NCI-H1436 (cell line): ENCODE measurements around the gene DELE1.

Experiments used
- DNase-seq: peaks from one replicate; lab custom pipeline; 2025; lab: John Stamatoyannopoulos, UW

DELE1 gene

DNA sequence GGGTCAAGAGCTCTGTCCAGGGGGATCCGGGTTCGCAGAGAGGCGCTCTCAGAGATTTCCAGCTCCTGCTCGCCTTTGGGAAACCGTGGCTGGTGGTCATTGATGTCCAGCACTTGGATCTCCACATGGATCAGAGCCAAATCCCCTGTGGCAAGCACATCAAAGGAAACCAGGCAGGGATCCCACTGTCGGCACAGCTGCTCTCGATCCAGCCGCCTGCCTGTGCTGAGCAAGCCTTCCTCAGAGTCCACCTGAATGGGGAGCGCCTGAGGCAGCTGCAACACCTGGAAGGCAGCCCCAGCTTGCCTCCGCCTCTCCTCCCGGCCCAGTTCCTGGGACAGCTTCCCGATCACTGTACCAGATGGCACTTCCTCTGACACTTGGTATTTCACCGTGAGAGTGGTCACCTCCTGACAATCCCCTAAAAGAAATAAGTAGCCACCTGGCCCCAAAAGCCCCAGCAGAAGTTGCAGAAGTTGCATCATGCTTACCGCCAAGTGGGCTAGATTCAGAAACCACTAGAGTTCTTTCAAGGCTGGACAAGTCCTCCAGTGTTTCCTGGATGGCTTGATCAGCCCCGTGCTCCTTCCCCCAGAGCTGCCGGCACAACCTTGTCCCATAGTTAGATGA lies 33.8 kb downstream of the DELE1 start:
- no peak for DNase-seq

DNA sequence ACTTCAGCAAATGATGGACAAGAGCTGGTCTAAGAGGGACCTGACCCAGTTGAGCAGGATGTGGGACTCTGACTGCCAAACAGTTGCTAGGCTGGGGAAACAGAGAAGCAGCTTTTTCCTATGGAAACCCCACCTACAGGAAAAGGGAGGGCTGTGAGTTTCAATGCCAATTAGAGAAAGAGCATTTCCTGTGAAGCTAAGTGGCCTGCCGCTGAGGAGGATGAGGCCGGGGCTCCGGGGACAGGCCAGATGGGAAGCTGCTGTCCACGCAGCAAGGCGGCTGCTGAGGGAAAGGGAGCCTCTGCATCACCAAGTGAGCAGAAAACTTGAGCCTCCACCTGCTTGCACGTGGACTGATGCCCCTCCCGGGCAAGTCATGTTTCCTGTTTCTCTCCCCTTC lies 34.4 kb downstream of the DELE1 start, which contains the start of gene PCDH12:
TSS of gene PCDH12 (minus strand) at position 90 of the 400 bp plus-strand sequence. CDS start 351 bp downstream, outside the sequence.
- DNase-seq: no peak

DNA sequence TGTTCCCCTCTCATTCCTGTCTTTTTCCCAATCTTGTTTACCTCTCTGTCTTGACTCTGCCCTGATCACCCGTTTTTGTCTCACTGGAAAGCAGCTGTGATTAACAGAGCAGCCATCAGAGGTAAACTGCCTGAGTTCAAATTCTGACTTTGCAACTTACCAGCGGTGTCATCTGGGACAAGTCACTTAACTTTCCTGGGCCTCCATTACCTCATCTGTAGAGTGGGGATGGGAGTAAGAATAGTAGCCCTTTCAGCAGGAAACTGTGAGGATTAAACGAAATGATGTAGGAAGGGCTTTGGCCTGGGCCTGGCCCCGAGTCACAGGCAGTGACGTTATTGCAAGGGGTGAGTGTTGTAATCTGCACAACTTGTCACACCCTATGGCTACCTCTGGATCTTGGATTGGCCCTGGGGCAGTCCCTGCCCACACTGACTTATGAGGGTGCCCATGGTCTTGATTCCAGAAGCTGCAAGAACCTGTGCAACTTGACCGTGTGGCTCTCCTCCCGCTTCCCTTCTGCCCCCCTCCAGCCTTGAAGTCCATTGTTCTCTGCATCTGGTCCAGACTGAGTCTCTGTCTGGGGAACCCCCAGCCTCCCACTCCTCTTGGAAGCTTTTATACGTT lies 35.0 kb downstream of the DELE1 start:
- no peak for DNase-seq

DNA sequence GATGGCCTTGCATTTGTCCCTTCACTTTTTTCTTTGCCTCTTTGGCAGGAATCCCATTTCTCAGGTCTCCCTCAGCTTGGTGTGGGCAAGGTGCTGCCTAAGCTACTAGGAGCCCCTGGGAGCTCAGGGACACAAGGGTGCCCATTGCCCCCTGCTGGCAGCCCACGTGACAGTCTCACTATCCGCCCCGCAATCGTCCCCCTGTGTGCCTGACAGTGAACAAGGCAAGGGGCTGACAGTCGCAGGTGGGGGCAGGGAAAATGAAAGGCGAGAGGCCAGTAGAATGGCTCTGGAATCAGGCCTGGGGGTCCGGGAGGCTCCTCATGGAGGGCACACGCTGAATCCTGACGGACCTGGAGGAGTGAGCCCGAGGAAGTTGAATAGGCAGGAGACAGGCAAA lies 36.3 kb downstream of the DELE1 start:
- no peak for DNase-seq

DNA sequence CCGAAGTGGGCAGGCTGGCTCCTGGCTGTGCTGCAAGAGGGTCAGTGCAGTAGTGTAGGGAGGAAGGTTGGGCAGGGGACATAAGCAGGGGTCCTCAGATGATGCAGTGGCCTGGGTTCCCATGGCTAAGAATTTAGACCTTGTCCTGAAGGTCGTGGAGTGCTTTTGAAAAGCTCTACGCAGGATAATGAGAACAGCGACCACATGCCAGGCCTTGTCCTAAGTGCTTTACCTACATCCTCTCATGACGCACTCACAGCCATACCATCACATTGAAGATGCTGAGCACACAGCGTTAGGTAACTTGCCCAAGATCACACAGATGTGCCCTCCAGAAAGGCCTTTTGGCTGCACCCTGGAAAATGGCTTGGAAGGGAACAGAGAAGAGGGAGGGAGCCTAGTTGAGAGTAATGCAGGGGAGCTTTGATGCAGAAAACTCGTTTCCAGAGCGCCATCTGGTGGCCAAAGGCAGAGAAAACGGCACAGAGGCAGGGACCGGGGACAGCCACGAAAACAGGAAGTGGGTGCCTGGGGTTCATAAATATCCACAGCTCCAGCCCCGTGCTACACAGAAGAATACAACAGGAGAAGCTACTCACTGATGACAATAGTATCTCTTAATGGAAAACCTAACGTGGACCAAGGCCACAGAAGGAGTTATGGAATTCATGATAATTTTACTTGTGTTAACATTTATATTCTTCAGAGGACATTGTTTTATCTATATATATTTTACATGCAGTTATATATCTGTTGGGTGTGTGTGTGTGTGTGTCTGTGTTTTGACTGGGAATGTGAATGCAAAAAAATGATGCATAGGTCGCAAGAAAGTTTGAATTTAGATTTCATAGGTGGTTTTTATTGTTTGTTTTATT lies 37.0 kb downstream of the DELE1 start:
- DNase-seq: peak; percentile 84

DNA sequence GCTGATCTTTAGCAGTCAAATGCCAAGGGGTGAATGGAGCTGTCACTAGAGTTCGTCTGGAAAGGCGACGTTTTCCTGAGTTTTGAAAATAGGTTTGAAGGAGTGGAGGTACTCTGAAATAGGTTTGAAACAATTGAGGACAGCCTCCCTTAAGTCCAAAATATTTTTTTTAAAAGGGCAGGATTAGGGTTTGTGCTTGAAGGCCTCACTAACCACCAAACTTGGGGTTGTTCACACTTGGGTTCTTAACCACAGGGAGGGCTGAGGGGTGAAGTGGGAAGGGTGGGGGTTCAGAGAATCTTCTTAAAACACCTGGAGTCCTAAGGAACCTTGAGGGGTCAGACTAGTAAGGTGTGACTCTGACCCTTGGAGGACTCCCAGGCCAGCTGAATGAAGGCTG lies 37.8 kb downstream of the DELE1 start:
- DNase-seq: no peak

DNA sequence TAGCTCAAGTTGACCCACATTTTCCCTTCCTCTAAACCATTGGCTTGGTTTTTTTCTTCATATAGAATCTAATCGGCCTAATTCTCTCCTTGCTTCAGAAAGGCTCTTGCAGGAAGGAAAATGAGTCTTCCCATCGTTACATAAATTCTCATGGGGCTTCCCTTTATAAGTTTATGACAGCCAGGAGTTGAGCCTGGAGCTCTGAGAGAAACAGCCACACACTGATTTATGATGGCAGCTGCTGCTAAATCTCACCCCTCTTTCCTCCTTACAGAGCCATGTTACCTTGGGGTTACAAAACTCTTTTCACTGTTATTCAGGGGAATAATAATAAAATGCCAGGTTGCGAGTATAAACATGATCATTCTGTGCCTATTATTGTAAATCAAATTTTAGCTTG lies 40.0 kb downstream of the DELE1 start:
- DNase-seq: no peak

DNA sequence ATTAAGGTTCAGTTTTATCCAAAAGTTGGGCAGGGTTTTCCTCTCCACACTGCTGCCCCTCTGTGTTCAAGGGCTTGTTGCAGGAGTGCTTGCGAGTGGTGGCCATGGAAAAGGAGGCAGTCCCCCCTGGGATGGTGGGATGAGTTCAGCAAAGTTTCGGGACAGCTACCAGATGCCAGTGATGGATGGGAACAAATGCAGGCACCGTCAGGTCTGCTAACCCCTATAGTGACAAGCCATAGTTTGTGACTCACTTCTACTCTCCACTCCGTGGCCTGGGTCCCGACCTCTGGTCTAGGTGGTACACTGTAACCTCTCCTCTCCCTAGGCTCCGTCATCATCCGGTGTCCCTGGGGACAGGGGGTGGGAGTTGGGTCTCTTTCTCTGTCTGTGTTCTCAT lies 41.4 kb downstream of the DELE1 start:
- no peak for DNase-seq

DNA sequence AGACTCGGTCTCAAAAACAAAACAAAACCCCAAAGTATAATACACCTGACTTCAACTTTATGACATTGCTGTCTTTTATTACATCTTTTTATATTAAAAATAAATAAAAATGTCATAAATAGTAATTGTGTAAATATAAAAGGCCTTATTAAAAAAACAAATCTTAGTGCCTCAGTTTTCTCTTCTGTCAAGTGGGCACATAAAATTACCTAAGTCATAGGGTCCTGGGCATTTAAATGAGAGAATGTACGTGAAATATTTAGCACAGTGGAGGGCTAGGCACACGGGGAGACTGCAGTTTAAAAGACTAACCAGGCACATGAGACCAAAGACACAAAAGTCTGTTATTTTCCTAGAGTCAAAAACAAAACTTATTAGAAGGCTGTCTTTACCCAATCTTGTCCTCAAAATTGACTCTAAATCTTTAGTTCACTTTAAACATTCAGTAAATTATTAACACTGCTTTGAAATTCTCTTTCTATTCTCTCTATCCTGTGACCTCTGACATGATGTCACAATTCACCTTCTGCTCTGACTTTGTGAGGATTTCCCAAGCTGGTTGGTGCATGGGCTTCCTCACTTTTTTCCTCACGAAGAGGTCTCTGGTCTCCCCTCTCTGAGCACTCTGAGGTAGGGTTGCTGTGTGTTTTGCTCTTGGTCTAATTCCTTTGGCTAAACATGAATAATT lies 42.7 kb downstream of the DELE1 start:
- DNase-seq: no peak

DNA sequence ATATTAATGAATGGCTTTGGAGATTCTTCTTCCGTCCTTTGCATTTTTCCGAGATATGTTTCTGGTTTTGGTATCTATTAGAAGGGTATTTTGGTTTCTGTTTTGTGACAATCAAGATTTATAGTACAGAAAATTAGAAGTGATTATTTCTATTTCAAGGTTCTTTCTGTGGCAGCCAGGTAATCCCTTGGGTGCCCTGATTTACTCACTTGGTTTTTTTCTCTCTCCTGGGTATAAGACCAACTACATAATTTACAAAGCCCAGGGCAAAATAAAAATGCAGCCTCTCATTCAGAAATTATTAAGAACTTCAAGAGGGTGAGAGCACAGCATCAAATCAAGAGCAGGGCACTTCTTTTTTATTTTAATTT lies 43.3 kb downstream of the DELE1 start:
- DNase-seq: peak; percentile 68

DNA sequence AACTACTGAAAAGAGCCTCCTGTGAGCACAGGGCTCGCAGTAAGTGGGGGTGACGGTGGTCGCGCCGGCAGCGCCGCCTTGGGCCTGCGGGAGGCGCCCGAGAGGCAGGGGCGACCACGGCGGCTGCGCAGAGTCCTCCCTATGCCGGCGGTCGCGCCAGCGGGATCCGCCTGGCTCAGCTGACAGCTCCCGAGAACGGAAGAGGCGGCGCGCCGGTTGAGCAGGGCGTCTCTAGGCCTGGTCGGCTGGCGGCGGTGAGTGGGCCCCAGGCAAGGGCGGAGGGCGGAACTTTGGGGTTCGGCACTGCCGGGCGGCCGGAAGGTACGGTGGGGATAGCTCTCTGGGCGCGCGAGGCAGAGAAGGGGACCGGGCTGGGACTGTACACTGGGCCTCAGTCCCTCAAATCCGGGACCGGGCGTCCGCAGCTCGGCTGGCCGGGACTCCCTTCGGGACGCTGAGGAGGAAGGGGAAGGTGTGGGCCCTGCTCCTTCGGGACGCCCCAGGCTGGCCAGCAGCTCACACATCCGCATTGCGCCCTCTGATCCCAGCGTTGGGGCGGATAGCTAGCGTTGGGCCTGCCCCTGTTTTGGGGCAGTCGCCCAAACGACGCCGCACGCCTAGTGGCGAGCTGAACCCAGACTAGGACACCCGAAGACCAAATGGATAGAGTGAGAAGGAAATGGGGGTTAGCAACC lies 45.4 kb downstream of the DELE1 start, which contains the start of gene RNF14:
TSS of gene RNF14 (plus strand) at position 192 of the 695 bp plus-strand sequence. CDS start 4,484 bp downstream, outside the sequence.
- peak; percentile 83 for DNase-seq

DNA sequence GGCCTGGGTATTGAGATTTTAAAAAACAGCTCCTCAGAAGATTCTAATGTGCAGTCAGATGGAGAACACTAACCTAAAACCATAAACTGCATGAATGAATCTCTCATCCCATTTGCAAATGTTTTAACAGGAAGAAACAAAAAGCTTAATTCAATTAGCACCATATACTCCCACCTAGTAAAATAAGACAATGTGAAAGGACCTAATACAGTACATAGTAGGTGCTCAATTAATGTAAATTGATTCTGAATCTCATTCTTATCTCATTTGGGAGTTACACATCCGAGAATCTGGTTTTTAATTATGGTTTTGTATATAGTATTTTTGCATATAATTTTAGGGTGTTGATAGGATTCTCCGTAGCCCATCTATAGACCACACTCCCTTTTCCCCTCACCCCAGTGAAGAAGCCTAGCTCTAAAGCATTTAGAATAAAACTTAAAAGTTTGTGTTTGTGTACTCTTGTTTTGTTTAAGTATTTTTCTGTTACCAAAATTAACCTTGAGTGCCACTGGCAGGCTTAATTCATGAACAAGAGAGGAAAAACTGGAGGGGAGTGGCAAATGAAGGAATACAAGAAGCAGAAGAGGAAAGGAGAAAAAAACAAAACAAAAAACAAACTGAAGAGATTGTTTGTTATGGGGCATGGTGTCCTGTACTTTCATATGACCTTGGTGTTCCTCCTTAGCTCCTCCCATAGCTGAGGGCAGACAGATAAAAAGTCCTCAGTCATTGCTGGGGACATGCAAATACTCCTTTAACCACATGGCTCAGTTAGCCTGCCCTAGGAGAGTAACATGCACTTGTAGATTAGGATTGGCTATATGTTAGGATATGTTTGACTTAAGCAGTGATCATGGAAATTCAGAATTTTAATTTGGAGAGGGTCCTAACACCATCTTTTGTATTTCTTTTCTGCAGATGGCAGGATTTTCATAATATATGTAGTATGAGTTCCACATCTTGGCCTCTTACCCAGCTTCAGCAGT lies 46.4 kb downstream of the DELE1 start:
- DNase-seq: no peak

DNA sequence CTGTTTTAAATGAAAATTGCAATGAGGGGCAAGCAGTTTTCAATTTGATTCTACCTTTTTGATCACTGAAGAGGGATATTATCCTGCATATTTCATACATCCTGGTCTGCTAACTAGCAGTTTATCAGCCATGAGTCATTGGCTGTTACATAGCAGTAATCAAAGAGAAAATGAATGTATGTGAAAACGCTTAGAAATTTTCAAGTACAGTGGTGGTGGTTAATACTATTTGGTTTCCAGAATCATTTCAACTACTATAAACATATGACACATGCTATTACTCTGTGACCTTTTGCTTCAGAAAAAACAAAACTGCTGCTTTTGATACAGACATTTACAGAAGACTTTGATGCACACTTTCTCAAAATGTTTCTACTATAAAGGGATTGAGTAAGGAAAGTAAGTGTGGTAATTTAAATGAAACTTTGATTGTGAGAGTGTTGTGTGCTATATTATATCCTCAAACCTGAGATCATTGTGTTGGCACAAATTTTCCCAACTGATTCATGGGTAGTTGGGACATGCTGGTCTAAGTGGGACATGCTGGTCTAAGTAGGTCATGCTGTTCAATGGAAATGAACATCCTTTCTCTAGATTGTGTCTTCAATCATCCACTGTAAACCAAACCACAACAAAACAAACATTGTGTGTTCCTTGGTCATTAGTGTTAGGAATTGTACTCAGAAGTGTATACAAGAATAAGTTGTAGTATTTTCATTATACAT lies 50.4 kb downstream of the DELE1 start:
- DNase-seq: no peak

DNA sequence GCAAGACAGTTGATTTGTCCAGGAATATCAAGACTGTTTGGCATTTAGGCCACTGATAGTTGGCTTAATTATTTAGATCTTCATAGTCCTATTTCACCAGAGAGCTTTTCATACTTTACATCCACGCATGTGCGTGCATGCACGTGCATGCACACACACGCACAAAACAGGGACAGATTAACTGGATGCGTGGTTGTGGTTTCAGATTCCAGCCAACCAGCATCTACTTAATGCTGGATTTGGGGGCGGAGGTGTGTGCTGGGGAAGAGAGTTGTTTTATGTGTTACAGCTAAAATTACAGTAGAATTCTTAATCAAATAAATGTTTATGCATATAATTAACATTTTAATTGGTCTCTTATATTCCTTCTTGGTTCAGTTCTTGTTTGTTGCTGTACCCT lies 52.5 kb downstream of the DELE1 start:
- no peak for DNase-seq

DNA sequence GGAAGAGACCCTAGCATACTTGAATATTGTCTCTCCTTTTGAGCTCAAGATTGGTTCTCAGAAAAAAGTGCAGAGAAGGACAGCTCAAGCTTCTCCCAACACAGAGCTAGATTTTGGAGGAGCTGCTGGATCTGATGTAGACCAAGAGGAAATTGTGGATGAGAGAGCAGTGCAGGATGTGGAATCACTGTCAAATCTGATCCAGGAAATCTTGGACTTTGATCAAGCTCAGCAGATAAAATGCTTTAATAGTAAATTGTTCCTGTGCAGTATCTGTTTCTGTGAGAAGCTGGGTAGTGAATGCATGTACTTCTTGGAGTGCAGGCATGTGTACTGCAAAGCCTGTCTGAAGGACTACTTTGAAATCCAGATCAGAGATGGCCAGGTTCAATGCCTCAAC lies 54.7 kb downstream of the DELE1 start:
- no peak for DNase-seq

DNA sequence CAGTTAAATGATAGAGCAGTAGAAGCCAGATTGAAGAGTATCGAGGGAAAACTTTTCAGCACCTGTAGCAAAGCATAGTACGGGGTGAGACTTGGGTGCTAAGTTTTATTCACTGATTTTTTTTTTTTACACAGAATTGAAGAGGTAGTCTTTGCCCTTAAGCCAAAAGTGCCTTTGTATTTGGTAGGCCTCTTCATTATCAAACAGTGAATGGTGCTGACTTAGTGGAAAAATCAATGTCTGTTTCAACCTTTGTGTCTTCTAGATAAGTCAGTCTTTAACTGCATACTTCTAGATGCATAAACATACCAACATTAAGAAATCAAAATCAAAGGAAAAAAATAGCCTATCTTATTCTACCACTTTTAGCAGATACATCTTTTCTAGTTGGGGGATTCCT lies 59.0 kb downstream of the DELE1 start:
- DNase-seq: no peak

DNA sequence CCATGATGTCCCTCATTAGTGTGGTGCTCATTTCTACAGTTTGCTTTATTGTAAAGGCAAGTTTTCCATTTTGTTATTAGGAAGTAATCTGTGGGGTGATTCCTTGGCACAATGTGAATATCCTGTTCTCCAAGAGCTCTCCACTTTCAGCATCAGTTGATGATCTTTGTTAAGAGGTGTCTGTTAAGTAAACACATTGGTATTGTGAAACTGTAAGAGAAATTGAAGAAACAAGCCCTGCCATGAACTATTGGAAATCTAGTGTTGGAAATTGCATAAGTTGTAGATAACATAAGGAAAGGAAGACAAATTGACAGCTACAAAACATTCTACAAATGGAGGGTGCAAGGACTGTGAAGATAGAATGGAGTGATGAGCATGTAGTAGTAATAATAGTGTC lies 62.4 kb downstream of the DELE1 start:
- DNase-seq: no peak

DNA sequence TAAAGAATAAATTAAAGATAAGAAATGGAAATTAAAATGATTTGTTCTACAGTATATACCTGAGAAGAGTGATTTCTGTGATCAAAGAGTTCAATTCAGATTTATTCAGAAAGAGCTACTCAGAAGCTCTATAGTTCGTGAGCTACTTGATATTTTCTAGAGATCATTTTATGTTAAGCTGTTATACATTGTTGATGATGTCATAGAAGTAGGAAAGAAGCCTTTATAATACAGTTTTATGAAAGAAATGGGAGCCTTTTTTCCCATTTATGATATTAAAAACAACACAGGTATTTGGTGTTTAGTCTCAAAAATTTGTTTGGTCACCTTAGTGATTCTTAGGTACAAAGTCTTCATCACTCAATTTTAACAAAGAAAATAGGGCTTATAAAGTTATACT lies 66.0 kb downstream of the DELE1 start:
- no peak for DNase-seq
